HepG2 (cell line): Measurements from ENCODE around the gene CREB3. TPM values are rescaled to one million over a fixed set of nuclear protein-coding genes. Genes with fewer than 3 reads are reported as not detected.

Experiments
- ATAC-seq: fragments of 200-7000 bp; cut with Tn5 transposase; 3 replicates; pipeline ENCODE4 v1.9.1; 2020; ENCODE audit warnings: mild to moderate bottlenecking, moderate library complexity
- BruUV-seq: library from RNA; stranded (reverse); fragments of 400-500 nt; replicated peaks from 2 replicates; lab custom pipeline; 2021; lab: Mats Ljungman, UMichigan
- CTCF ChIA-PET: fragments of 300-600 bp; formaldehyde crosslinking; extraction: SDS; loops from one replicate; lab custom pipeline; 2021; ENCODE audit warnings: low total read pairs, inconsistent platforms, low intra/inter-chr PET ratio; lab: Yijun Ruan, JAX
- POLR2A ChIA-PET: fragments of 350-600 bp; sonication (Branson Sonifier 250); formaldehyde crosslinking; loops from one replicate; lab custom pipeline; 2020; ENCODE audit warnings: antibody characterized with exemption, inconsistent platforms; lab: Yijun Ruan, JAX
- DNase-seq: peaks from one replicate; pipeline ENCODE4 v3.0.0-alpha.2; 2015; ENCODE audit warnings: low spot score
- FAIRE-seq: peaks from 3 replicates; lab custom pipeline; 2011; peaks lifted over from hg19 to GRCh38; lab: Jason Lieb, UNC
- H2AFZ ChIP-seq: one replicate; pipeline ENCODE4 v1.6.1; 2011; ENCODE audit warnings: low read length, inconsistent platforms
- H3K27ac ChIP-seq: fragments of 300-600 bp; 3 replicates; pipeline ENCODE4 v1.8.0; 2011; ENCODE audit warnings: mixed run types, mild to moderate bottlenecking, mixed read lengths, low read length, inconsistent platforms; ENCODE audit not compliant: insufficient read depth; ENCODE audit errors: extremely low read length
- H3K27me3 ChIP-seq, 2 experiments: fragments of 200-600 bp in 1 of 2; 2 replicates in 1 of 2; 3 replicates in 1 of 2; pipeline versions ENCODE4 v1.6.0 to v1.8.0; 2011; ENCODE audit warnings: low read length in 2 of 2, mild to moderate bottlenecking in 2 of 2, moderate library complexity in 2 of 2, inconsistent platforms in 1 of 2; ENCODE audit not compliant: insufficient read depth in 2 of 2, control insufficient read depth in 1 of 2
- H3K36me3 ChIP-seq, 2 experiments: fragments of 200-600 bp in 1 of 2; replicated peaks in 1 of 2; 2 replicates in 1 of 2; 3 replicates in 1 of 2; pipeline versions ENCODE4 v1.5.1 to v1.8.0; 2011; ENCODE audit warnings: low read length in 2 of 2, inconsistent platforms in 1 of 2; ENCODE audit not compliant: insufficient read depth in 2 of 2, control insufficient read depth in 1 of 2
- H3K4me1 ChIP-seq: 2 replicates; pipeline ENCODE4 v1.5.1; 2012; ENCODE audit warnings: low read length, inconsistent platforms; ENCODE audit not compliant: insufficient read depth
- H3K4me2 ChIP-seq: 2 replicates; pipeline ENCODE4 v1.6.0; 2011; ENCODE audit warnings: low read depth, low read length, inconsistent platforms
- H3K4me3 ChIP-seq, 3 experiments: fragments of 200-600 bp in 1 of 3; sonication (generic), shearing (Covaris generic) in 1 of 3; replicated peaks in 1 of 3; 2 replicates each; pipeline ENCODE4 v1.5.1; 2011 to 2016; ENCODE audit warnings: low read length in 3 of 3, inconsistent platforms in 2 of 3, low read depth in 2 of 3, mild to moderate bottlenecking in 2 of 3, control low read depth in 1 of 3, mixed read lengths in 1 of 3; ENCODE audit not compliant: insufficient read depth in 1 of 3
- H3K79me2 ChIP-seq: one replicate; pipeline ENCODE4 v1.6.1; 2011; ENCODE audit warnings: low read length, inconsistent platforms; ENCODE audit not compliant: insufficient read depth
- H3K9ac ChIP-seq: 2 replicates; pipeline ENCODE4 v1.6.0; 2011; ENCODE audit warnings: mild to moderate bottlenecking, low read depth, low read length, inconsistent platforms; ENCODE audit not compliant: insufficient read depth
- H3K9me3 ChIP-seq: 2 replicates; pipeline ENCODE4 v1.5.1; 2012; ENCODE audit warnings: mild to moderate bottlenecking, low read length
- H4K20me1 ChIP-seq: 2 replicates; pipeline ENCODE4 v1.6.0; 2011; ENCODE audit warnings: inconsistent platforms, mild to moderate bottlenecking, low read length, moderate library complexity; ENCODE audit not compliant: insufficient read depth
- EEA1 ChIP-seq: sonication (generic); formaldehyde crosslinking; IDR thresholded peaks from 2 replicates; pipeline ENCODE4 v1.5.1; 2020; ENCODE audit warnings: mild to moderate bottlenecking, missing genetic modification reagents, borderline replicate concordance
- MYNN ChIP-seq: sonication (generic); formaldehyde crosslinking; IDR thresholded peaks from 2 replicates; pipeline ENCODE4 v1.4.0; 2020; ENCODE audit warnings: mild to moderate bottlenecking, low read depth, missing genetic modification reagents
- TARDBP ChIP-seq: sonication (generic); formaldehyde crosslinking; IDR thresholded peaks from 2 replicates; pipeline ENCODE4 v1.8.0; 2022; ENCODE audit warnings: mild to moderate bottlenecking, missing genetic modification reagents
- ZFP36L2 ChIP-seq: sonication (generic); formaldehyde crosslinking; IDR thresholded peaks from 2 replicates; pipeline ENCODE4 v1.4.0; 2020; ENCODE audit warnings: missing genetic modification reagents
- WGBS: methylation state at CpG from one replicate; pipeline ENCODE4 v1.1.6; 2017; ENCODE audit warnings: low lambda C conversion rate; 5-methylcytosine and 5-hydroxymethylcytosine counted together
- in situ Hi-C: cut with HindIII; loops from 2 replicates; pipeline ENCODE4 v1.10.0; 2017; ENCODE audit warnings: low pct_unique_long_range_greater_than_20kb; ENCODE audit not compliant: extremely low pct_ligation_motif_present
- intact Hi-C: fragments of 100-400 bp; cut with micrococcal nuclease; formaldehyde crosslinking; loops from one replicate; pipeline ENCODE4 v1.10.0; 2022; ENCODE audit not compliant: unreplicated experiment
- polyA plus RNA-seq, 8 experiments: library from polyadenylated mRNA; depleted of rRNA in 3 of 8; stranded (reverse) in 7 of 8; unstranded in 1 of 8; fragments of >200 nt; fragmentation: Illumina TruSeq in 4 of 8; extraction: Trizol in 4 of 8; gene quantifications; 2 replicates each; pipeline versions ENCODE4 v1.2.1 to v1.2.3, GENCODE V29; 2011 to 2016; ENCODE audit warnings: low read depth in 4 of 8, missing spikeins in 1 of 8, mixed read lengths in 1 of 8; ENCODE audit not compliant: insufficient read depth in 1 of 8
- total RNA-seq, 5 experiments: library from RNA; depleted of rRNA; stranded (reverse); fragments of >200 nt; fragmentation: Illumina TruSeq; extraction: Trizol; gene quantifications; 2 replicates each; pipeline ENCODE4 v1.2.3, GENCODE V29; 2016; ENCODE audit warnings: low read depth in 1 of 5
- TF ChIP-seq, protein P1 (sequence below): sonication (generic); formaldehyde crosslinking; IDR thresholded peaks from 2 replicates; pipeline ENCODE4 v1.4.0; 2020; ENCODE audit warnings: missing genetic modification reagents
- TF ChIP-seq, protein P2 (sequence below): sonication (generic); formaldehyde crosslinking; IDR thresholded peaks from 2 replicates; pipeline ENCODE4 v1.5.1; 2020; ENCODE audit warnings: missing genetic modification reagents, mild to moderate bottlenecking, borderline replicate concordance

Gene CREB3
- total and polyA plus RNA-seq, 2 of the 13 experiments (the other 11 are each of a cell fraction or from before 2014, with no cell fraction given) = 11.1 to 34.2 TPM

DNA sequence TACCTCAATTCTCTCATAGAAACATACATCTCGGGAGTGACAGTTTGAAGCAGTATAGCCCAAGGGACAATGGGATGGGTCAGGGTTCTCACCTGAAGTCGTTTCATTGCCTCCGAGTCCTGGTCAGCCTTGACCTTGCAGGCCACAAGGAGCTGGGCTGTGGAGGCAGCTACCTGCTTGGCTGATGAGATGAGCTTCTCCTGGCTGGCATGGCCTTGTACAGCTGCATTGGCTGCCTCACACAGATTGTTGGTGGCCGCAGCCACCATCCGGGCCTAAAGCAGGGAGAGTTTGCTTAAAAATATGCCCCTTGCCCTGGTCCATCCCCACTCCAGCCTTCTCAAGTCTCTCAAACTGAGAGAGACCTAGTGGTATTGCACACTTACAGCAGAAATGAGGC is 34.2 kb upstream of the CREB3 start (continued):
- TF ChIP-seq MYNN (CRISPR knock-in tag) (no peak), EEA1 (CRISPR knock-in tag) (no peak)
- TF ChIP-seq, protein P1, sequence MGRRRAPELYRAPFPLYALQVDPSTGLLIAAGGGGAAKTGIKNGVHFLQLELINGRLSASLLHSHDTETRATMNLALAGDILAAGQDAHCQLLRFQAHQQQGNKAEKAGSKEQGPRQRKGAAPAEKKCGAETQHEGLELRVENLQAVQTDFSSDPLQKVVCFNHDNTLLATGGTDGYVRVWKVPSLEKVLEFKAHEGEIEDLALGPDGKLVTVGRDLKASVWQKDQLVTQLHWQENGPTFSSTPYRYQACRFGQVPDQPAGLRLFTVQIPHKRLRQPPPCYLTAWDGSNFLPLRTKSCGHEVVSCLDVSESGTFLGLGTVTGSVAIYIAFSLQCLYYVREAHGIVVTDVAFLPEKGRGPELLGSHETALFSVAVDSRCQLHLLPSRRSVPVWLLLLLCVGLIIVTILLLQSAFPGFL (CRISPR knock-in tag) = no peak
- TF ChIP-seq, protein P2, sequence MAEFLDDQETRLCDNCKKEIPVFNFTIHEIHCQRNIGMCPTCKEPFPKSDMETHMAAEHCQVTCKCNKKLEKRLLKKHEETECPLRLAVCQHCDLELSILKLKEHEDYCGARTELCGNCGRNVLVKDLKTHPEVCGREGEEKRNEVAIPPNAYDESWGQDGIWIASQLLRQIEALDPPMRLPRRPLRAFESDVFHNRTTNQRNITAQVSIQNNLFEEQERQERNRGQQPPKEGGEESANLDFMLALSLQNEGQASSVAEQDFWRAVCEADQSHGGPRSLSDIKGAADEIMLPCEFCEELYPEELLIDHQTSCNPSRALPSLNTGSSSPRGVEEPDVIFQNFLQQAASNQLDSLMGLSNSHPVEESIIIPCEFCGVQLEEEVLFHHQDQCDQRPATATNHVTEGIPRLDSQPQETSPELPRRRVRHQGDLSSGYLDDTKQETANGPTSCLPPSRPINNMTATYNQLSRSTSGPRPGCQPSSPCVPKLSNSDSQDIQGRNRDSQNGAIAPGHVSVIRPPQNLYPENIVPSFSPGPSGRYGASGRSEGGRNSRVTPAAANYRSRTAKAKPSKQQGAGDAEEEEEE = no peak

DNA sequence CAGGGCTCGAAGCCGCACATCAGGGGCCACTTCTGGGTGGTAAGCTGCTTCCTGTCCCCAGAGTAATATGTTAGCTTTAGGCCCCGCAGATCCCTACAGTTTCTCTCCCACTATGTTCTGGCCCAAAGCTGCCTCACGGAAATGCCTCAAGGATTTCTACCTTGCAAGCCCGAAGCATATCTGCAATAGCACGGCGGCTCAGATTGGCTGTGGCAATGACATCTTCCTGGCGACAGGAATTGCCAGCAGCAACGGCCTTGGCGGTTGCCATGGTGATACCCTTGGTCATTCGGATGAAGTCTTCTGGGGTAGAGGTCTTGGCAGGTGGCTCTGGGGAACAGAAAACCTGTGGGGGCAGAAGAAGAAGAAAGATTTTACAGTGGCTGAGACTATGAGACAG is 32.4 kb upstream of the CREB3 start:
- DNase-seq = no peak
- in situ Hi-C loops = no loop called here
- no peaks in the 10 kb centered on the region for H4K20me1 ChIP-seq
- TF ChIP-seq ZFP36L2 (CRISPR knock-in tag) (no peak), TARDBP (CRISPR knock-in tag) (no peak)
- TF ChIP-seq, all 625 proteins: peak for 0
- no peak overlapping the region for H3K27ac ChIP-seq
- WGBS = 97% methylated on average over 8 of the region's 11 CpGs
- H3K79me2 ChIP-seq = no peaks in the 10 kb centered on the region
- intact Hi-C loops = no loop called here
- ChIA-PET CTCF (no interaction called here), POLR2A (no interaction called here)
- no peak overlapping the region for H3K4me3 ChIP-seq
- no peak overlapping the region for H2AFZ ChIP-seq
- H3K9me3 ChIP-seq = no peaks in the 10 kb centered on the region
- no peaks in the 10 kb centered on the region for H3K27me3 ChIP-seq
- BruUV-seq = no TSS peak
- no peak overlapping the region for H3K9ac ChIP-seq
- FAIRE-seq (no peak), ATAC-seq (no peak)
- peaks cover 14% of the 10 kb centered on the region for H3K4me1 ChIP-seq
- no peak overlapping the region for H3K4me2 ChIP-seq
- peaks cover 46 to 81% of the 10 kb centered on the region in 2 experiments for H3K36me3 ChIP-seq
